Amniotic epithelial cell (primary cell): ENCODE results near the gene CD24.

Experiments
- DNase-seq: peaks from one replicate; pipeline ENCODE4 v3.0.0-alpha.2; 2010; ENCODE audit warnings: low read depth

The CD24 gene

GRCh38 chr6:106967936-106968555 is 6.5 kb downstream of the CD24 start:
- DNase-seq: no peak

GRCh38 chr6:106966671-106967640 is 7.6 kb downstream of the CD24 start:
- DNase-seq: no peak

- DNase-seq: no peak
These were observed 8.3 kb downstream of the CD24 start for GRCh38 chr6:106966229-106966628.

GRCh38 chr6:106964954-106965353 is 9.6 kb downstream of the CD24 start:
- DNase-seq: no peak

GRCh38 chr6:106964099-106964498 is 10.4 kb downstream of the CD24 start:
- DNase-seq: no peak

- DNase-seq: no peak
These were observed 11.0 kb downstream of the CD24 start for GRCh38 chr6:106963544-106963943.

GRCh38 chr6:106961801-106962200 is 12.7 kb downstream of the CD24 start:
- DNase-seq: no peak

- no peak for DNase-seq
These were observed 13.4 kb downstream of the CD24 start for GRCh38 chr6:106961136-106961535.

GRCh38 chr6:106959985-106960384 is 14.5 kb downstream of the CD24 start:
- DNase-seq: no peak

GRCh38 chr6:106939848-106940247 is 34.7 kb downstream of the CD24 start:
- no peak for DNase-seq

- no peak for DNase-seq
These were observed 35.3 kb downstream of the CD24 start for GRCh38 chr6:106939208-106939607.

GRCh38 chr6:106927531-106928398 is 46.8 kb downstream of the CD24 start:
- peak; percentile 41 for DNase-seq

- DNase-seq: no peak
These were observed 48.6 kb downstream of the CD24 start for GRCh38 chr6:106925948-106926347.

- DNase-seq: no peak
These were observed 49.6 kb downstream of the CD24 start for GRCh38 chr6:106924694-106925523.

- DNase-seq: no peak
These were observed 51.9 kb downstream of the CD24 start for GRCh38 chr6:106922626-106923025.
